B cell (primary cell): ENCODE data around the gene DGCR2.
"Not testable (repeated sequence)": the region's sequence is repeated elsewhere in the genome, so short reads cannot be mapped to it uniquely, and the experiment has no call there.

Experiments used
- EZH2 ChIP-seq: IDR thresholded peaks from 2 replicates; pipeline ENCODE4 v1.6.1; 2012; ENCODE audit warnings: borderline replicate concordance, low read depth, mild to moderate bottlenecking, moderate library complexity, low read length; ENCODE audit not compliant: insufficient read depth, poor library complexity, severe bottlenecking
- TF ChIP-seq, protein P1 (sequence below): fragments of 200-600 bp; IDR thresholded peaks from one replicate; pipeline ENCODE4 v1.8.0; 2022; ENCODE audit warnings: antibody characterized with exemption, mild to moderate bottlenecking

DNA sequence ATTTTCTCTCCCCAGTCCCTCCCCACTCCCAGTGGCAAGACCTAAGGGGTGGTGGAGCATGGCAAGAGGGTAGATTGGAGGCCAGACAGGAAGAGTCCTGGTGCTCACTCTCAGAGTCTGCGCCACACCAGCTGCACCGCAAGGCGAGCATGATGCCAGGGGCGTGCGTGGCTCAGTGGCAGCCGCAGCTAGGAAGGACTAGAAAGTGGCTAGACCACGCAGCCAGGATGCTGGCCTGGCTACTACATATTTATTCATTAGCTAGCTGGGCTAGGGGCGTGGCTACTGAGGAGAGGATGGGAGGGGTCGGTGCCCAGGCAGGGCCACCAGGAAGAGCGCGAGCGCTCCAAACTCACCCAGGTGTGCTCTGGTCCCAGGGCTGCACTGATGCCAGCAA is 87.5 kb downstream of the DGCR2 start:
- TF ChIP-seq, protein P1, sequence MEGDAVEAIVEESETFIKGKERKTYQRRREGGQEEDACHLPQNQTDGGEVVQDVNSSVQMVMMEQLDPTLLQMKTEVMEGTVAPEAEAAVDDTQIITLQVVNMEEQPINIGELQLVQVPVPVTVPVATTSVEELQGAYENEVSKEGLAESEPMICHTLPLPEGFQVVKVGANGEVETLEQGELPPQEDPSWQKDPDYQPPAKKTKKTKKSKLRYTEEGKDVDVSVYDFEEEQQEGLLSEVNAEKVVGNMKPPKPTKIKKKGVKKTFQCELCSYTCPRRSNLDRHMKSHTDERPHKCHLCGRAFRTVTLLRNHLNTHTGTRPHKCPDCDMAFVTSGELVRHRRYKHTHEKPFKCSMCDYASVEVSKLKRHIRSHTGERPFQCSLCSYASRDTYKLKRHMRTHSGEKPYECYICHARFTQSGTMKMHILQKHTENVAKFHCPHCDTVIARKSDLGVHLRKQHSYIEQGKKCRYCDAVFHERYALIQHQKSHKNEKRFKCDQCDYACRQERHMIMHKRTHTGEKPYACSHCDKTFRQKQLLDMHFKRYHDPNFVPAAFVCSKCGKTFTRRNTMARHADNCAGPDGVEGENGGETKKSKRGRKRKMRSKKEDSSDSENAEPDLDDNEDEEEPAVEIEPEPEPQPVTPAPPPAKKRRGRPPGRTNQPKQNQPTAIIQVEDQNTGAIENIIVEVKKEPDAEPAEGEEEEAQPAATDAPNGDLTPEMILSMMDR, result not testable (repeated sequence)
- TF ChIP-seq EZH2, result not testable (repeated sequence)
